ENCODE data around the gene LYZL4. TPM values are rescaled to one million over a fixed set of nuclear protein-coding genes. Genes with fewer than 3 reads are reported as not detected.

Gene LYZL4
- total and polyA plus RNA-seq, 2 of the 13 experiments (the other 11 are each of a cell fraction or from before 2014, with no cell fraction given) = not detected

DNA sequence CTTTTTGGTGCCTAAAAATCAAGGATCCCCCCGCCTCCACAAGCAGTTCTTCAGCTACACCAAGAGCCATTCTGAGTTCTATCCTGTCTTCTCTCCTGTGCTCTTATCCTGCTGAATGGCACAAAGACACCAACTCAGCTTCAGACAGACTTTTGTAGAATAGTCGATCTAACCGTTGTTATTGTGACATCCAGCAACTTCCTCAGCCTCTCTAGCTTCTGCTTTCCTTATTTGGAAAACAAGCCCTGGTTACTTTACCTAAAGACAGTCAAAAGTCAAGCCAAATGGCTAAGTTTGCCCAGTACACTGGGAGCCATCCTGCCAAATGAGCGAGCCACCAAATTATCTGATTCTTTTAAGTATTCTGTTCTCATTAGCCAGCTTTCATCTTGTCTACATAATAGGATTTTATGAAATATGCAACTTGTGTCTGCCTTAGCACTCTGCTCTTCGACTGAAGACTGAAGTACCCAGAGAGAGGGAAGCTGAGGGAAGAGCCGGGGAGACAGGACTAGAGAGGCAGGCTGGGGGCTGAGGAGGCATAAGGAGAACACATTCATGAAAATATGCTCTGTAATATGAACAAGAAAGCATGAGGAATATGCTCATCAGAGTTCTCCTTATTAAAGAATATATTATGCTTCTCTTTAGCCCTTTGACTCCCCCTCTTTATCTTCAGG, 35.1 kb downstream of the LYZL4 start:
- no peaks in the 10 kb centered on the region for H3K79me2 ChIP-seq (ENCODE audit: insufficient read depth, low read length)
- intact Hi-C loops (cut with micrococcal nuclease; ENCODE audit: unreplicated experiment) (no loop called here), in situ Hi-C loops (cut with HindIII; ENCODE audit: extremely low pct_ligation_motif_present, low pct_unique_long_range_greater_than_20kb) (no loop called here)
- TF ChIP-seq BCL6 (CRISPR knock-in tag; IDR thresholded peaks at IDR 0.05) = no peak
- no peak for TF ChIP-seq ZNF550 (CRISPR knock-in tag; IDR thresholded peaks at IDR 0.05; ENCODE audit: borderline replicate concordance)
- no peak for TF ChIP-seq SIX1 (CRISPR knock-in tag; IDR thresholded peaks at IDR 0.05; ENCODE audit: borderline replicate concordance)
- TF ChIP-seq, protein P1, sequence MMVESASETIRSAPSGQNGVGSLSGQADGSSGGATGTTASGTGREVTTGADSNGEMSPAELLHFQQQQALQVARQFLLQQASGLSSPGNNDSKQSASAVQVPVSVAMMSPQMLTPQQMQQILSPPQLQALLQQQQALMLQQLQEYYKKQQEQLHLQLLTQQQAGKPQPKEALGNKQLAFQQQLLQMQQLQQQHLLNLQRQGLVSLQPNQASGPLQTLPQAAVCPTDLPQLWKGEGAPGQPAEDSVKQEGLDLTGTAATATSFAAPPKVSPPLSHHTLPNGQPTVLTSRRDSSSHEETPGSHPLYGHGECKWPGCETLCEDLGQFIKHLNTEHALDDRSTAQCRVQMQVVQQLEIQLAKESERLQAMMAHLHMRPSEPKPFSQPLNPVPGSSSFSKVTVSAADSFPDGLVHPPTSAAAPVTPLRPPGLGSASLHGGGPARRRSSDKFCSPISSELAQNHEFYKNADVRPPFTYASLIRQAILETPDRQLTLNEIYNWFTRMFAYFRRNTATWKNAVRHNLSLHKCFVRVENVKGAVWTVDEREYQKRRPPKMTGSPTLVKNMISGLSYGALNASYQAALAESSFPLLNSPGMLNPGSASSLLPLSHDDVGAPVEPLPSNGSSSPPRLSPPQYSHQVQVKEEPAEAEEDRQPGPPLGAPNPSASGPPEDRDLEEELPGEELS (CRISPR knock-in tag; IDR thresholded peaks at IDR 0.05) = no peak
- no peaks in the 10 kb centered on the region for H3K4me1 ChIP-seq (ENCODE audit: insufficient read depth, low read length)
- no peaks in the 10 kb centered on the region for H3K27me3 ChIP-seq (ENCODE audit: control insufficient read depth in 1 of 2, insufficient read depth in 2 of 2, low read length in 2 of 2)
- DNase-seq (ENCODE audit: low spot score) (no peak), ATAC-seq (no peak), FAIRE-seq (no peak)
- BruUV-seq (replicated peaks) = no TSS peak
- no peaks in the 10 kb centered on the region for H3K36me3 ChIP-seq (replicated peaks in 1 of 2; ENCODE audit: control insufficient read depth in 1 of 2, insufficient read depth in 2 of 2, low read length in 2 of 2)
- H3K27ac ChIP-seq (ENCODE audit: extremely low read length, insufficient read depth, low read length) = no peak overlapping the region
- H4K20me1 ChIP-seq (ENCODE audit: insufficient read depth, low read length) = no peaks in the 10 kb centered on the region
- POLR2A ChIA-PET = no interaction called here
- H3K9ac ChIP-seq (ENCODE audit: insufficient read depth, low read depth, low read length) = no peak overlapping the region
- WGBS (ENCODE audit: low lambda C conversion rate) = 14% methylated on average over 6 of the region's 6 CpGs
- no peak overlapping the region for H2AFZ ChIP-seq (ENCODE audit: low read length)
- no peak overlapping the region for H3K4me3 ChIP-seq (replicated peaks in 1 of 3; ENCODE audit: insufficient read depth in 1 of 3, low read depth in 2 of 3, low read length in 3 of 3)
- CTCF ChIA-PET (ENCODE audit: low intra/inter-chr PET ratio, low total read pairs) = no interaction called here
- no peak overlapping the region for H3K4me2 ChIP-seq (ENCODE audit: low read depth, low read length)
- no peaks in the 10 kb centered on the region for H3K9me3 ChIP-seq (ENCODE audit: low read length)

DNA sequence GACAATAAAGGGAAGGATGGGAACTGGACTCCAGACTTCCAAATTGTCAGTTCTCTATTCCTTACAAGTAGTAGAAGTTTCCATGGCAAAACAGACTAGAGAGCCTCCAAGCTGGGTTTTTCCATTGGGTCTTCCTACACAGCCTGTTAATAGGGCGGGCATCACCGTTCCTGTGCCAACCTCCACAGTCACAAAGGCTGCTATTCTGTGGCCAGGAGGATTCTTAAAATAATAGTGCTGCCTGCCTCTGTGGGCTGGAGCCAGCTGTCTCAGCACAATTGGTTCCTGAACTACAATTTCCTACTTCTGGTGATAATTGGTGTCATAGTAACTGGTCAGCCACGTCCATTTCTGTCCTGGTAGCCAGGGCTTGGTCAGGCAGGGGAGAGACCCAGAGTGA, 38.6 kb downstream of the LYZL4 start:
- DNase-seq (ENCODE audit: low spot score) (no peak), ATAC-seq (no peak), FAIRE-seq (no peak)
- intact Hi-C loops (cut with micrococcal nuclease; ENCODE audit: unreplicated experiment) = no loop called here
- Histone ChIP-seq H3K9ac (ENCODE audit: insufficient read depth, low read depth, low read length) (no peak overlapping the region), H3K4me2 (ENCODE audit: low read depth, low read length) (no peak overlapping the region), H3K27ac (ENCODE audit: extremely low read length, insufficient read depth, low read length) (no peak overlapping the region), H3K4me3 (replicated peaks in 1 of 3; ENCODE audit: insufficient read depth in 1 of 3, low read depth in 2 of 3, low read length in 3 of 3) (no peak overlapping the region), H3K79me2 (ENCODE audit: insufficient read depth, low read length) (no peaks in the 10 kb centered on the region), H3K4me1 (ENCODE audit: insufficient read depth, low read length) (no peaks in the 10 kb centered on the region), H3K9me3 (ENCODE audit: low read length) (no peaks in the 10 kb centered on the region), H4K20me1 (ENCODE audit: insufficient read depth, low read length) (no peaks in the 10 kb centered on the region), H3K36me3 (replicated peaks in 1 of 2; ENCODE audit: control insufficient read depth in 1 of 2, insufficient read depth in 2 of 2, low read length in 2 of 2) (no peaks in the 10 kb centered on the region), H2AFZ (ENCODE audit: low read length) (no peak overlapping the region), H3K27me3 (ENCODE audit: control insufficient read depth in 1 of 2, insufficient read depth in 2 of 2, low read length in 2 of 2) (no peaks in the 10 kb centered on the region)
- in situ Hi-C loops (cut with HindIII; ENCODE audit: extremely low pct_ligation_motif_present, low pct_unique_long_range_greater_than_20kb) = no loop called here
- CTCF ChIA-PET (ENCODE audit: low intra/inter-chr PET ratio, low total read pairs) = no interaction called here
- BruUV-seq (replicated peaks) = no TSS peak
- 36% methylated on average over 3 of the region's 3 CpGs for WGBS (ENCODE audit: low lambda C conversion rate)
- TF ChIP-seq RAD51 (IDR thresholded peaks at IDR 0.05; ENCODE audit: borderline replicate concordance) (no peak), HNF4A (CRISPR knock-in tag; IDR thresholded peaks at IDR 0.05) (no peak), ZNF296 (CRISPR knock-in tag; conservative IDR thresholded peaks at IDR 0.05) (no peak), HNRNPH1 (optimal IDR thresholded peaks at IDR 0.05; ENCODE audit: low read depth, low read length) (no peak), SOX5 (CRISPR knock-in tag; IDR thresholded peaks at IDR 0.05; ENCODE audit: borderline replicate concordance) (no peak), ZNF564 (CRISPR knock-in tag; IDR thresholded peaks at IDR 0.05) (no peak), SRSF4 (IDR thresholded peaks at IDR 0.05; ENCODE audit: low read depth, low read length, poor library complexity, severe bottlenecking) (no peak)
- TF ChIP-seq, protein P2, sequence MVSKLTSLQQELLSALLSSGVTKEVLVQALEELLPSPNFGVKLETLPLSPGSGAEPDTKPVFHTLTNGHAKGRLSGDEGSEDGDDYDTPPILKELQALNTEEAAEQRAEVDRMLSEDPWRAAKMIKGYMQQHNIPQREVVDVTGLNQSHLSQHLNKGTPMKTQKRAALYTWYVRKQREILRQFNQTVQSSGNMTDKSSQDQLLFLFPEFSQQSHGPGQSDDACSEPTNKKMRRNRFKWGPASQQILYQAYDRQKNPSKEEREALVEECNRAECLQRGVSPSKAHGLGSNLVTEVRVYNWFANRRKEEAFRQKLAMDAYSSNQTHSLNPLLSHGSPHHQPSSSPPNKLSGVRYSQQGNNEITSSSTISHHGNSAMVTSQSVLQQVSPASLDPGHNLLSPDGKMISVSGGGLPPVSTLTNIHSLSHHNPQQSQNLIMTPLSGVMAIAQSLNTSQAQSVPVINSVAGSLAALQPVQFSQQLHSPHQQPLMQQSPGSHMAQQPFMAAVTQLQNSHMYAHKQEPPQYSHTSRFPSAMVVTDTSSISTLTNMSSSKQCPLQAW (CRISPR knock-in tag; IDR thresholded peaks at IDR 0.05) = no peak
- POLR2A ChIA-PET = no interaction called here

Data from HepG2 (cell line).